HepG2 (cell line): ENCODE measurements around the gene RMND5A. TPM values are rescaled to one million over a fixed set of nuclear protein-coding genes. Genes with fewer than 3 reads are reported as not detected.

Source experiments
- ATAC-seq: fragments of 200-7000 bp; cut with Tn5 transposase; 3 replicates; pipeline ENCODE4 v1.9.1; 2020; ENCODE audit warnings: mild to moderate bottlenecking, moderate library complexity
- BruUV-seq: library from RNA; stranded (reverse); fragments of 400-500 nt; replicated peaks from 2 replicates; lab custom pipeline; 2021; lab: Mats Ljungman, UMichigan
- CTCF ChIA-PET: fragments of 300-600 bp; formaldehyde crosslinking; extraction: SDS; loops from one replicate; lab custom pipeline; 2021; ENCODE audit warnings: low total read pairs, inconsistent platforms, low intra/inter-chr PET ratio; lab: Yijun Ruan, JAX
- POLR2A ChIA-PET: fragments of 350-600 bp; sonication (Branson Sonifier 250); formaldehyde crosslinking; loops from one replicate; lab custom pipeline; 2020; ENCODE audit warnings: antibody characterized with exemption, inconsistent platforms; lab: Yijun Ruan, JAX
- DNase-seq: peaks from one replicate; pipeline ENCODE4 v3.0.0-alpha.2; 2015; ENCODE audit warnings: low spot score
- FAIRE-seq: peaks from 3 replicates; lab custom pipeline; 2011; peaks lifted over from hg19 to GRCh38; lab: Jason Lieb, UNC
- H2AFZ ChIP-seq: one replicate; pipeline ENCODE4 v1.6.1; 2011; ENCODE audit warnings: low read length, inconsistent platforms
- H3K27ac ChIP-seq: fragments of 300-600 bp; 3 replicates; pipeline ENCODE4 v1.8.0; 2011; ENCODE audit warnings: mixed run types, mild to moderate bottlenecking, mixed read lengths, low read length, inconsistent platforms; ENCODE audit not compliant: insufficient read depth; ENCODE audit errors: extremely low read length
- H3K27me3 ChIP-seq, 2 experiments: fragments of 200-600 bp in 1 of 2; 2 replicates in 1 of 2; 3 replicates in 1 of 2; pipeline versions ENCODE4 v1.6.0 to v1.8.0; 2011; ENCODE audit warnings: low read length in 2 of 2, mild to moderate bottlenecking in 2 of 2, moderate library complexity in 2 of 2, inconsistent platforms in 1 of 2; ENCODE audit not compliant: insufficient read depth in 2 of 2, control insufficient read depth in 1 of 2
- H3K36me3 ChIP-seq, 2 experiments: fragments of 200-600 bp in 1 of 2; replicated peaks in 1 of 2; 2 replicates in 1 of 2; 3 replicates in 1 of 2; pipeline versions ENCODE4 v1.5.1 to v1.8.0; 2011; ENCODE audit warnings: low read length in 2 of 2, inconsistent platforms in 1 of 2; ENCODE audit not compliant: insufficient read depth in 2 of 2, control insufficient read depth in 1 of 2
- H3K4me1 ChIP-seq: 2 replicates; pipeline ENCODE4 v1.5.1; 2012; ENCODE audit warnings: low read length, inconsistent platforms; ENCODE audit not compliant: insufficient read depth
- H3K4me2 ChIP-seq: 2 replicates; pipeline ENCODE4 v1.6.0; 2011; ENCODE audit warnings: low read depth, low read length, inconsistent platforms
- H3K4me3 ChIP-seq, 3 experiments: fragments of 200-600 bp in 1 of 3; sonication (generic), shearing (Covaris generic) in 1 of 3; replicated peaks in 1 of 3; 2 replicates each; pipeline ENCODE4 v1.5.1; 2011 to 2016; ENCODE audit warnings: low read length in 3 of 3, inconsistent platforms in 2 of 3, low read depth in 2 of 3, mild to moderate bottlenecking in 2 of 3, control low read depth in 1 of 3, mixed read lengths in 1 of 3; ENCODE audit not compliant: insufficient read depth in 1 of 3
- H3K79me2 ChIP-seq: one replicate; pipeline ENCODE4 v1.6.1; 2011; ENCODE audit warnings: low read length, inconsistent platforms; ENCODE audit not compliant: insufficient read depth
- H3K9ac ChIP-seq: 2 replicates; pipeline ENCODE4 v1.6.0; 2011; ENCODE audit warnings: mild to moderate bottlenecking, low read depth, low read length, inconsistent platforms; ENCODE audit not compliant: insufficient read depth
- H3K9me3 ChIP-seq: 2 replicates; pipeline ENCODE4 v1.5.1; 2012; ENCODE audit warnings: mild to moderate bottlenecking, low read length
- H4K20me1 ChIP-seq: 2 replicates; pipeline ENCODE4 v1.6.0; 2011; ENCODE audit warnings: inconsistent platforms, mild to moderate bottlenecking, low read length, moderate library complexity; ENCODE audit not compliant: insufficient read depth
- ATF7 ChIP-seq, 2 experiments: fragments of 450-650 bp in 1 of 2; sonication (generic) in 1 of 2; formaldehyde crosslinking in 1 of 2; IDR thresholded peaks; 2 replicates each; pipeline versions ENCODE4 v1.4.0 to v1.6.1; 2016 to 2020; ENCODE audit warnings: antibody characterized with exemption in 1 of 2, mild to moderate bottlenecking in 1 of 2, missing genetic modification reagents in 1 of 2
- FOXK1 ChIP-seq: sonication (generic); formaldehyde crosslinking; IDR thresholded peaks from 2 replicates; pipeline ENCODE4 v1.4.0; 2020; ENCODE audit warnings: low read depth, missing genetic modification reagents, borderline replicate concordance
- GATAD2A ChIP-seq: IDR thresholded peaks from 2 replicates; pipeline ENCODE4 v1.6.1; 2016
- WIZ ChIP-seq: sonication (generic); formaldehyde crosslinking; IDR thresholded peaks from 2 replicates; pipeline ENCODE4 v1.5.1; 2020; ENCODE audit warnings: mild to moderate bottlenecking, missing genetic modification reagents
- ZBTB26 ChIP-seq: IDR thresholded peaks from 2 replicates; pipeline ENCODE4 v1.6.1; 2016; ENCODE audit warnings: missing compliant biosample characterization, missing genetic modification reagents, borderline replicate concordance
- ZEB1 ChIP-seq: IDR thresholded peaks from 2 replicates; pipeline ENCODE4 v1.6.1; 2012; ENCODE audit warnings: mild to moderate bottlenecking, low read depth, inconsistent platforms; ENCODE audit not compliant: insufficient replicate concordance
- ZMAT3 ChIP-seq: sonication (generic); formaldehyde crosslinking; conservative IDR thresholded peaks from 2 replicates; pipeline ENCODE4 v1.7.0; 2021; ENCODE audit warnings: missing genetic modification reagents
- ZNF143 ChIP-seq: sonication (generic); formaldehyde crosslinking; IDR thresholded peaks from 2 replicates; pipeline ENCODE4 v1.4.0; 2020; ENCODE audit warnings: missing genetic modification reagents
- ZNF20 ChIP-seq: sonication (generic); formaldehyde crosslinking; IDR thresholded peaks from 2 replicates; pipeline ENCODE4 v1.4.0; 2020; ENCODE audit warnings: mild to moderate bottlenecking, moderate library complexity, missing genetic modification reagents
- ZNF589 ChIP-seq: sonication (generic); formaldehyde crosslinking; conservative IDR thresholded peaks from 2 replicates; pipeline ENCODE4 v1.8.0; 2022; ENCODE audit warnings: mild to moderate bottlenecking, moderate library complexity, missing genetic modification reagents
- ZNF598 ChIP-seq: sonication (generic); formaldehyde crosslinking; IDR thresholded peaks from 2 replicates; pipeline ENCODE4 v1.5.1; 2020; ENCODE audit warnings: mild to moderate bottlenecking, missing genetic modification reagents, borderline replicate concordance
- ZNF646 ChIP-seq: sonication (generic); formaldehyde crosslinking; IDR thresholded peaks from 2 replicates; pipeline ENCODE4 v1.9.0; 2021; ENCODE audit warnings: mild to moderate bottlenecking, missing genetic modification reagents
- ZSCAN5A ChIP-seq: sonication (generic); formaldehyde crosslinking; IDR thresholded peaks from 2 replicates; pipeline ENCODE4 v1.8.0; 2022; ENCODE audit warnings: mild to moderate bottlenecking, missing genetic modification reagents, borderline replicate concordance
- WGBS: methylation state at CpG from one replicate; pipeline ENCODE4 v1.1.6; 2017; ENCODE audit warnings: low lambda C conversion rate; 5-methylcytosine and 5-hydroxymethylcytosine counted together
- in situ Hi-C: cut with HindIII; loops from 2 replicates; pipeline ENCODE4 v1.10.0; 2017; ENCODE audit warnings: low pct_unique_long_range_greater_than_20kb; ENCODE audit not compliant: extremely low pct_ligation_motif_present
- intact Hi-C: fragments of 100-400 bp; cut with micrococcal nuclease; formaldehyde crosslinking; loops from one replicate; pipeline ENCODE4 v1.10.0; 2022; ENCODE audit not compliant: unreplicated experiment
- polyA plus RNA-seq, 8 experiments: library from polyadenylated mRNA; depleted of rRNA in 3 of 8; stranded (reverse) in 7 of 8; unstranded in 1 of 8; fragments of >200 nt; fragmentation: Illumina TruSeq in 4 of 8; extraction: Trizol in 4 of 8; gene quantifications; 2 replicates each; pipeline versions ENCODE4 v1.2.1 to v1.2.3, GENCODE V29; 2011 to 2016; ENCODE audit warnings: low read depth in 4 of 8, missing spikeins in 1 of 8, mixed read lengths in 1 of 8; ENCODE audit not compliant: insufficient read depth in 1 of 8
- total RNA-seq, 5 experiments: library from RNA; depleted of rRNA; stranded (reverse); fragments of >200 nt; fragmentation: Illumina TruSeq; extraction: Trizol; gene quantifications; 2 replicates each; pipeline ENCODE4 v1.2.3, GENCODE V29; 2016; ENCODE audit warnings: low read depth in 1 of 5

The RMND5A gene
- total and polyA plus RNA-seq, 2 of the 13 experiments (the other 11 are each of a cell fraction or from before 2014, with no cell fraction given): 31.0 to 66.4 TPM

GRCh38 chr2:86673986-86674670, 46.0 kb upstream of the RMND5A start:
- no peak overlapping the region for H3K4me2 ChIP-seq
- H4K20me1 ChIP-seq: no peaks in the 10 kb centered on the region
- no peak overlapping the region for H3K9ac ChIP-seq
- 62% methylated on average over 1 of the region's 1 CpG for WGBS
- H3K27ac ChIP-seq: no peak overlapping the region
- intact Hi-C loops (loop anchor here (2.0 to 5.0 kb wide), 2 partner anchors 37 to 51 kb away; partner anchors contain the start of gene RNF103), in situ Hi-C loops (loop anchor here (10.0 kb wide), 1 partner anchor 49 kb away; the partner anchor contains the start of gene RNF103)
- POLR2A ChIA-PET: interaction anchor here (1.2 kb wide), 1 partner anchor 47 kb away, joined by 3 read pairs; no protein-coding TSS in a partner anchor
- H3K36me3 ChIP-seq: no peaks in the 10 kb centered on the region
- CTCF ChIA-PET: no interaction called here
- H2AFZ ChIP-seq: no peak overlapping the region
- no peaks in the 10 kb centered on the region for H3K79me2 ChIP-seq
- FAIRE-seq (no peak), ATAC-seq (no peak), DNase-seq (no peak)
- H3K4me1 ChIP-seq: peaks cover 39% of the 10 kb centered on the region
- no peak for TF ChIP-seq FOXK1 (CRISPR knock-in tag)
- no peak for TF ChIP-seq ZBTB26 (CRISPR knock-in tag)
- TF ChIP-seq ZNF143 (CRISPR knock-in tag): no peak
- no peak for TF ChIP-seq ZSCAN5A
- TF ChIP-seq GATAD2A (CRISPR knock-in tag): no peak
- TF ChIP-seq ZNF646 (CRISPR knock-in tag): no peak
- TF ChIP-seq ZEB1: no peak
- TF ChIP-seq ATF7 (IDR thresholded peaks at IDR 0.05): no peak
- TF ChIP-seq ATF7 (CRISPR knock-in tag; IDR thresholded peaks at IDR 0.05): no peak
- no peak for TF ChIP-seq ZNF598
- no peak for TF ChIP-seq ZNF589 (CRISPR knock-in tag)
- no peak for TF ChIP-seq ZNF20 (CRISPR knock-in tag)
- TF ChIP-seq ZMAT3: no peak
- TF ChIP-seq WIZ (CRISPR knock-in tag): no peak
- H3K4me3 ChIP-seq: no peak overlapping the region
- no peaks in the 10 kb centered on the region for H3K9me3 ChIP-seq
- BruUV-seq: no TSS peak
- H3K27me3 ChIP-seq: no peaks in the 10 kb centered on the region
